PC-9 (cell line): ENCODE measurements around the gene TGFB2. TPM values are rescaled to one million over a fixed set of nuclear protein-coding genes. Genes with fewer than 3 reads are reported as not detected.

Experiments
- BruUV-seq: library from RNA; stranded (reverse); fragments of 400-500 nt; replicated peaks from 2 replicates; lab custom pipeline; 2021; lab: Mats Ljungman, UMichigan
- CTCF ChIA-PET: fragments of 300-600 bp; sonication (Branson Sonifier 250); formaldehyde crosslinking; loops from one replicate; lab custom pipeline; 2022; ENCODE audit warnings: antibody characterized with exemption; lab: Charles Lee
- POLR2A ChIA-PET: fragments of 300-600 bp; sonication (Branson Sonifier 250); formaldehyde crosslinking; loops from one replicate; lab custom pipeline; 2022; ENCODE audit warnings: antibody characterized with exemption; ENCODE audit not compliant: unreplicated experiment; lab: Charles Lee
- DNase-seq, 2 experiments: peaks; one replicate each; pipeline versions ENCODE4 v3.0.0 to v3.0.0-alpha.2; 2015 to 2022; ENCODE audit warnings: mixed read lengths in 1 of 2
- H2AFZ ChIP-seq: fragments of 200-600 bp; sonication (generic); 2 replicates; pipeline ENCODE4 v1.8.1; 2017; ENCODE audit warnings: antibody characterized with exemption
- H3F3A ChIP-seq: fragments of 200-600 bp; sonication (generic); 2 replicates; pipeline ENCODE4 v1.8.1; 2017; ENCODE audit warnings: antibody characterized with exemption, mild to moderate bottlenecking, low read depth; ENCODE audit not compliant: insufficient read depth
- H3K27ac ChIP-seq: fragments of 200-600 bp; sonication (generic); 2 replicates; pipeline ENCODE4 v1.6.1; 2016; ENCODE audit warnings: mixed run types
- H3K27me3 ChIP-seq: fragments of 200-600 bp; sonication (generic); 2 replicates; pipeline ENCODE4 v1.6.1; 2016; ENCODE audit warnings: low read depth, mixed run types; ENCODE audit not compliant: insufficient read depth
- H3K36me3 ChIP-seq: fragments of 200-600 bp; sonication (generic); 2 replicates; pipeline ENCODE4 v1.6.1; 2016; ENCODE audit warnings: low read depth, mixed run types
- H3K4me1 ChIP-seq: fragments of 200-600 bp; sonication (generic); replicated peaks from 2 replicates; pipeline ENCODE4 v1.6.1; 2016; ENCODE audit warnings: mixed run types; ENCODE audit not compliant: insufficient read depth
- H3K4me2 ChIP-seq: fragments of 200-600 bp; sonication (generic); 2 replicates; pipeline ENCODE4 v1.6.1; 2017; ENCODE audit warnings: mixed run types
- H3K4me3 ChIP-seq: fragments of 200-600 bp; sonication (generic); 2 replicates; pipeline ENCODE4 v1.6.1; 2016; ENCODE audit warnings: mixed run types
- H3K79me2 ChIP-seq: fragments of 200-600 bp; sonication (generic); 2 replicates; pipeline ENCODE4 v1.6.1; 2017; ENCODE audit warnings: low read depth, mixed run types
- H3K9me2 ChIP-seq: fragments of 200-600 bp; sonication (generic); 2 replicates; pipeline ENCODE4 v1.8.1; 2017; ENCODE audit warnings: mild to moderate bottlenecking; ENCODE audit not compliant: insufficient read depth
- H3K9me3 ChIP-seq: fragments of 200-600 bp; sonication (generic); 2 replicates; pipeline ENCODE4 v1.8.1; 2016; ENCODE audit warnings: low read depth; ENCODE audit not compliant: insufficient read depth
- H4K20me1 ChIP-seq: fragments of 200-600 bp; sonication (generic); 2 replicates; pipeline ENCODE4 v1.8.1; 2017; ENCODE audit not compliant: insufficient read depth
- CTCF ChIP-seq: fragments of 200-600 bp; sonication (generic); conservative IDR thresholded peaks from 2 replicates; pipeline ENCODE4 v1.6.1; 2017; ENCODE audit warnings: mixed run types, antibody characterized with exemption, mild to moderate bottlenecking, moderate library complexity
- EZH2 ChIP-seq: fragments of 200-600 bp; sonication (generic); IDR thresholded peaks from 2 replicates; pipeline ENCODE4 v1.8.0; 2017; ENCODE audit warnings: antibody characterized with exemption, low read depth
- intact Hi-C: fragments of 100-400 bp; cut with micrococcal nuclease; formaldehyde crosslinking; loops from one replicate; pipeline ENCODE4 v1.10.0; 2022; ENCODE audit not compliant: unreplicated experiment
- total RNA-seq: library from RNA; stranded (reverse); gene quantifications from 2 replicates; pipeline ENCODE4 v1.2.3, GENCODE V29; 2021

Gene TGFB2
- total RNA-seq, 1 experiment from 2014 or later: 74.3 TPM

- TF ChIP-seq EZH2 (no peak), CTCF (no peak)
- H2AFZ ChIP-seq: no peak overlapping the region
Observed at GRCh38 chr1:218336328-218336727, 8.8 kb upstream of the TGFB2 start.

GRCh38 chr1:218339267-218339831 is 5.8 kb upstream of the TGFB2 start:
- Histone ChIP-seq H4K20me1 (no peaks in the 10 kb centered on the region), H2AFZ (no peak overlapping the region), H3K9me2 (no peaks in the 10 kb centered on the region), H3K27ac (no peak overlapping the region), H3K79me2 (0 out of 2 replicates have a peak, but pooled peaks cover 10% of the 10 kb centered on the region), H3K27me3 (no peaks in the 10 kb centered on the region), H3K36me3 (0 out of 2 replicates have a peak, but pooled peaks cover 4% of the 10 kb centered on the region), H3K4me3 (no peak overlapping the region), H3K4me2 (no peak overlapping the region), H3K4me1 (peaks cover 17% of the 10 kb centered on the region), H3K9me3 (no peaks in the 10 kb centered on the region), H3F3A (peaks cover 12% of the 10 kb centered on the region; the same call in 1 of the 2 replicates)
- DNase-seq: no peak
- TF ChIP-seq CTCF (peak; percentile 88), EZH2 (no peak)
- CTCF ChIA-PET: interaction anchor here (0.5 to 1.6 kb wide), 4 partner anchors 367 to 899 kb away, joined by 5 to 19 read pairs (median 6); no protein-coding TSS in a partner anchor
- intact Hi-C loops: loop anchor here (1.0 to 10.0 kb wide), 4 partner anchors 367 to 975 kb away; no protein-coding TSS in a partner anchor
- BruUV-seq: no TSS peak
- POLR2A ChIA-PET: interaction anchor here (0.7 to 1.0 kb wide), 2 partner anchors 9 to 41 kb away, joined by 4 to 6 read pairs; no protein-coding TSS in a partner anchor

More at GRCh38 chr1:218336328-218336727, 8.8 kb upstream of the TGFB2 start:
- H3K4me3 ChIP-seq: no peak overlapping the region
- no peaks in the 10 kb centered on the region for H3K27me3 ChIP-seq
- intact Hi-C loops: loop anchor here (10.0 kb wide), 2 partner anchors 538 to 978 kb away; no protein-coding TSS in a partner anchor
- no peak overlapping the region for H3K4me2 ChIP-seq
- H3K36me3 ChIP-seq: 0 out of 2 replicates have a peak, but pooled peaks cover 7% of the 10 kb centered on the region
- peaks cover 8% of the 10 kb centered on the region; the same call in 1 of the 2 replicates for H3F3A ChIP-seq
- no peaks in the 10 kb centered on the region for H3K79me2 ChIP-seq
- ChIA-PET CTCF (no interaction called here), POLR2A (interaction anchor here (0.7 kb wide), 2 partner anchors 209 to 717 kb away, joined by 3 read pairs; no protein-coding TSS in a partner anchor)
- DNase-seq: no peak
- H3K9me2 ChIP-seq: no peaks in the 10 kb centered on the region
- 0 out of 2 replicates have a peak, but pooled peaks cover 5% of the 10 kb centered on the region for H3K4me1 ChIP-seq
- H3K9me3 ChIP-seq: no peaks in the 10 kb centered on the region
- no peak overlapping the region for H3K27ac ChIP-seq
- no TSS peak for BruUV-seq
- no peaks in the 10 kb centered on the region for H4K20me1 ChIP-seq

- no peaks in the 10 kb centered on the region for H3K36me3 ChIP-seq
- BruUV-seq: no TSS peak
- DNase-seq: no peak
- ChIA-PET POLR2A (no interaction called here), CTCF (interaction anchor here (0.6 kb wide), 1 partner anchor 68 kb away, joined by 4 read pairs; no protein-coding TSS in a partner anchor)
- H3K9me2 ChIP-seq: no peaks in the 10 kb centered on the region
- peaks cover 17% of the 10 kb centered on the region; the same call in 1 of the 2 replicates for H3F3A ChIP-seq
- no peak for TF ChIP-seq CTCF
- TF ChIP-seq EZH2: no peak
- H4K20me1 ChIP-seq: no peaks in the 10 kb centered on the region
- H3K27ac ChIP-seq: no peak overlapping the region
- intact Hi-C loops: no loop called here
- H3K4me3 ChIP-seq: no peak overlapping the region
- H3K4me2 ChIP-seq: no peak overlapping the region
- no peaks in the 10 kb centered on the region for H3K9me3 ChIP-seq
- H3K79me2 ChIP-seq: peaks cover 24% of the 10 kb centered on the region
- no peaks in the 10 kb centered on the region for H3K27me3 ChIP-seq
- peaks cover 20% of the 10 kb centered on the region for H3K4me1 ChIP-seq
- no peak overlapping the region for H2AFZ ChIP-seq
Observed at GRCh38 chr1:218341325-218341724, 3.8 kb upstream of the TGFB2 start.
